Ecto neural progenitor cell (in vitro differentiated cells): ENCODE data around the gene SLC4A4.

ENCODE experiments used
- DNase-seq: peaks from one replicate; pipeline ENCODE4 v3.0.0-alpha.2; 2018; ENCODE audit warnings: low spot score

The SLC4A4 gene

DNA sequence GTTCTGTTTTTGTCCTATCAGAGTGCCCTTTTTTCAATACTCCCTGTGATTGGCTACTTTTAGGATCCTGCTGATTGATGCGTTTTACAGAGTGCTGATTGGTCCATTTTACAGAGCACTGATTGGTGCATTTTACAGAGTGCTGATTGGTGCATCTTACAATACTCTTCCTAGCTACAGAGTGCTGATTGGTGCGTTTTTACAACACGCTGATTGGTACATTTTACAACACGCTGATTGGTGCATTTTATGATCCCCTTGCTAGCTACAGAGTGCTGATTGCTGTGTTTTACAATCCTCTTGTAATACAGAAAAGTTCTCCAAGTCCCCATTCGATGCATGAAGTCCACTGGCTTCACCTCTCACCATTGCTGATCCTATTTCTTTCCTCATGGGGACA, 268.3 kb downstream of the SLC4A4 start:
- DNase-seq, result no peak

DNA sequence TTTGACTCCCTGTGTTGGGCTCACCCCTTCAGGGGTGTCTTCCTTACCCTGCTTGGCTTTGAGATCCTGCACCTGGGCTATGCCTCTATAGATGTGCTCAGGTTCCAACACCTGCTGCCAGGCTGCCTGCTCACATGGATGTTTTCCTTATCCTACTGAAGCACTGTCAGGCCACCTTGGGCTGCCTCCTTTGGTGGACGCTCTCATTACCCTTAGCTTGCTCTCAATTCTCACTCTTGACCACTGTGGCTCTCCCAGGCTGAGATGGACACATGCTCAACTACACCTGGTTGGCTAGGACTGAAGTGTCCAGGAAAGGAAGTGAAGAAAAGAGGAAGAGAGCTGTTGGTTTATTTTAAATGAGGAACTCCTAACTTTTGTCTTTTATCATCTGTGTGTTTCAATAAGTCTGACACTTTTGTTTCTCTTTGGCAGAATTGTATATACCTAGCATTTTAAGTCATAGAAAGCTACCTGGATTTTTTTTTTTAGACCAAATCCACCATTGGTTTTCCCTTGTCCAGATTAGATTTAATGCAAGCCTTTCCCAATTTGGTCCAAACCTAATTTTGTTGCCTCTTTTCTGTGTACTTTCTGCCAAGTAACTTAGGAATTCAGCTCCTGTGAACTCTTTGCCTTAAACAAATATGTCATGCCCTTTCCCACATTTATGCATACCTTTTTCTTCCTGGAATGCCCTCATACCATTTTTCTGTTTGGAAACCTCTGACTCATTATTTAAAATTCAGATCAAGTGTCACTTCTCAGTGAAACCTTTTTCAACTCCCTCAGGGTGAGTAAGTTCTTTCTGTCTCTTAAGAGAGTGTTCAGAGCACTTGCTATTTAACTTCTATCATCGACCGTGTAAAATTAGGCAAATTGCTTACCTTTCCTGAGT, 269.2 kb downstream of the SLC4A4 start:
- no peak for DNase-seq

DNA sequence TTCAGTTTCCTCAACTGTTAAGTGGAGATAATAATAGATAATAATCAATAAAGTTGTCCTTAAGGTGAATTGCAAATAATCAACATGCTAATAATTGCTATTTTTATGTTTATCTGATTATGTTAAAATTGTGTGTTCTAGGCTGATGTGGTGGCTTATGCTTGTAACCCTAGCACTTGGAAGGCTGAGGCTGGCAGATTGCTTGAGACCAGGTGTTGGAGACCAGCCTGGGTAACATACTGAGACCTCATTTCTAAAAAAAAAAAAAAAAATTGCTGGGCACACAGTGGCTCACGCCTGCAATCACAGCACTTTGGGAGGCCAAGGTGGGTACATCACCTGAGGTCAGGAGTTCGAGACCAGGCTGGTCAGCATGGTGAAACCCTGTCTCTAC, 269.9 kb downstream of the SLC4A4 start:
- DNase-seq, result no peak

DNA sequence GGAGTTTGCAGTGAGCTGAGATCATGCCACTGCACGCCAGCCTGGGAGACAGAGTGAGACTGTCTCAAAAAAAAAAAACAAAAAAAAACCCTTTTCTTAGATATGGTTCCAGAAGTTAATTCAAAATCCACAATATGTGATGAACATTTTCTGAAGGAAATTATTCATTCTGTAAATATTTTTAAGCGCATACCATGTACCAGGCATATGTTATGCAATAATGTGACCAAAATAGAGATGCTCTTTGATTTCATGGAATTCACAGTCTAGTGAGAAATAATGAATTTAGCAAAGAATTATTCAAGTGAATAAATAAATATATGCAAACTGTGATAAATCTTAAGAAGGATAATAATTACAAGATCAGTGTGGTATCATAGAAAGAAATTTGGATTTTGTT, 270.3 kb downstream of the SLC4A4 start:
- DNase-seq, result no peak

DNA sequence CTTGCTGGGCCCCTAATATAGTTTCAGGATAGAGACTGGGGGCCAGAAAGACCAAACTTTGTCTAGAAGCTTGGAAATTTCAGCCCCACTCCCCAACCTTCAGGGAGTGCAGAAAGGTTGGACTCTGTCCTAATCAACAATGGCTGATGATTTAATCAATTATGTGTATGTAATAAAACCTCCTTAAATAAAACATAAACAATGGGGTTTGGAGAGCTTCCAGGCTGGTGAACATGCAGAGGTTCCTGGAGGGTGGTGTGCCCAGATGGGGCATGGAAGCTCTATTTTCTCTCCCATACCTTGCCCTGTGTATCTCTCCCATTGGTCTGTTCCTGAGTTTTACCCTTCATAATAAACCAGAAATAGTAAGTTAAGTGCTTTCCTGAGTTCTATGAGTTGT, 270.8 kb downstream of the SLC4A4 start:
- no peak for DNase-seq

DNA sequence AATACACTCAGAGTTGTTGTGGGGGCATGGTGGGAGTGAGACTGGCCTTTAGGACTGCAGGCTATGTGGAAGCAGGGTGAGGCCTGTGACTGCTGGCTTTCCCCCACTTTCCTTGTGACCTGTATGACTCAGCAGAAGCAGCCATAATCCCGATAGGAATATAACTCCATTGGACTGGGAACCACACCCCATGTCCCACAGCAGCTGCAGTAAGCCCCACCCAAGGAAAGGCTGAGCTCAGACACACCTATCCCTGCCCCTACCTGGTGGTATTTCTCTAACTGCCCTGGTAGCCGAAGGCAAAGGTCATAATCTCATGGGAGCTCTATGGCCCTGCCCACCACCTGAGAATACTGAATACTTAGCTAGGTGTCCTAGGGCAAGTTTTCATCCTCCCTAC, 275.8 kb downstream of the SLC4A4 start:
- DNase-seq, result no peak

DNA sequence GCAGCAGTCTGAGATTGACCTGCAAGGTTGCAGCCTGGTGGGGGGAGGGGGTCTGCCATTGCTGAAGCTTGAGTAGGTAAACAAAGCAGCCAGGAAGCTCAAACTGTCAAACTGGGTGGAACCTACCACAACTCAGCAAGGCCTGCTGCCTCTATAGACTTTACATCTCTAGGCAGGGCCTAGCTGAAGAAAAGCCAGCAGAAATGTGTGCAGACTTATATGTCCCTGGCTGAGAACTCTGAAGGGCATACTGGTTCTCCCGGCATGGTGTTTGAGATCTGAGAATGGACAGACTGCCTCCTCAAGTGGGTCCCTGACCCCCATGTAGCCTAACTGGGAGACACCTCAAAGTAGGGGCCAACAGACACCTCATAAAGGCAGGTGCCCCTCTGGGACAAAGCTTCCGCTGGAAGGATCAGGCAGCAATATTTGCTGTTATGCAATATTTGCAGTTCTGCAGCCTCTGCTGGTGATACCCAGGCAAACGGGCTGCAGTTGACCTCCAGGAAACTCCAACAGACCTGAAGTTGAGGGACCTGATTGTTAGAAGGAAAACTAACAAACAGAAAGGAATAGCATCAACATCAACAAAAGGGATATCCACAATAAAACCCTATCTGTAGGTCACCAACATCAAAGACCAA, 277.5 kb downstream of the SLC4A4 start:
- DNase-seq, result no peak
